H1 (cell line): ENCODE results near the gene SLC25A38. TPM values are rescaled to one million over a fixed set of nuclear protein-coding genes. Genes with fewer than 3 reads are reported as not detected.

Experiments used
- CTCF ChIA-PET: fragments of 300-600 bp; sonication (Branson Sonifier 250); formaldehyde crosslinking; loops from one replicate; lab custom pipeline; 2021; ENCODE audit not compliant: partially characterized antibody; lab: Charles Lee
- POLR2A ChIA-PET: fragments of 300-600 bp; sonication (Branson Sonifier 250); formaldehyde crosslinking; loops from one replicate; lab custom pipeline; 2021; ENCODE audit warnings: inconsistent platforms; ENCODE audit not compliant: partially characterized antibody; lab: Charles Lee
- DNase-seq, 2 experiments: peaks; one replicate each; pipeline versions ENCODE4 v3.0.0 to v3.0.0-alpha.2; 2010 to 2022; ENCODE audit warnings: low spot score in 2 of 2, low read depth in 1 of 2, mixed read lengths in 1 of 2
- FAIRE-seq: peaks from 2 replicates; lab custom pipeline; 2011; peaks lifted over from hg19 to GRCh38; lab: Jason Lieb, UNC
- H2AFZ ChIP-seq: 2 replicates; pipeline ENCODE4 v1.8.1; 2012; ENCODE audit warnings: low read length, inconsistent platforms
- H2AK5ac ChIP-seq: 2 replicates; pipeline ENCODE4 v1.6.1; 2013; ENCODE audit warnings: low read depth, low read length
- H2BK120ac ChIP-seq: replicated peaks from 2 replicates; pipeline ENCODE3; 2013; ENCODE audit warnings: low read depth, low read length, inconsistent platforms
- H2BK12ac ChIP-seq: 2 replicates; pipeline ENCODE4 v1.6.1; 2013; ENCODE audit warnings: low read depth, low read length
- H2BK15ac ChIP-seq: 2 replicates; pipeline ENCODE4 v1.6.1; 2013; ENCODE audit warnings: low read length
- H2BK20ac ChIP-seq: 2 replicates; pipeline ENCODE4 v1.6.1; 2013; ENCODE audit warnings: low read length
- H2BK5ac ChIP-seq: 2 replicates; pipeline ENCODE4 v1.6.1; 2013; ENCODE audit warnings: low read depth, low read length
- H3K14ac ChIP-seq: 2 replicates; pipeline ENCODE4 v1.6.1; 2013; ENCODE audit warnings: inconsistent platforms; ENCODE audit not compliant: insufficient read length
- H3K18ac ChIP-seq: 2 replicates; pipeline ENCODE4 v1.6.1; 2013; ENCODE audit warnings: low read length; ENCODE audit errors: extremely low read depth
- H3K23ac ChIP-seq: 2 replicates; pipeline ENCODE4 v1.6.1; 2013; ENCODE audit warnings: inconsistent platforms; ENCODE audit not compliant: insufficient read length
- H3K23me2 ChIP-seq: 2 replicates; pipeline ENCODE4 v1.6.1; 2013; ENCODE audit warnings: low read depth, low read length
- H3K27ac ChIP-seq: 2 replicates; pipeline ENCODE4 v1.6.1; 2011; ENCODE audit warnings: low read depth, low read length, inconsistent platforms
- H3K27me3 ChIP-seq, 4 experiments: replicated peaks in 1 of 4; 1 replicate in 1 of 4; 2 replicates in 3 of 4; pipeline versions ENCODE4 v1.6.1 to v1.8.1; 2011 to 2013; ENCODE audit warnings: low read length in 3 of 4, mild to moderate bottlenecking in 3 of 4, inconsistent platforms in 2 of 4, mixed read lengths in 2 of 4, moderate library complexity in 1 of 4; ENCODE audit not compliant: control insufficient read depth in 3 of 4, insufficient read depth in 3 of 4; ENCODE audit errors: extremely low read depth in 1 of 4
- H3K36me3 ChIP-seq, 4 experiments: 2 replicates each; pipeline versions ENCODE4 v1.6.1 to v1.8.1; 2011 to 2013; ENCODE audit warnings: mild to moderate bottlenecking in 4 of 4, low read length in 3 of 4, moderate library complexity in 2 of 4, control low read depth in 1 of 4, inconsistent platforms in 1 of 4; ENCODE audit not compliant: insufficient read depth in 4 of 4, control insufficient read depth in 2 of 4
- H3K4ac ChIP-seq: replicated peaks from 2 replicates; pipeline ENCODE3; 2013; ENCODE audit warnings: low read length, low read depth, mixed read lengths, inconsistent platforms; ENCODE audit not compliant: insufficient read length
- H3K4me1 ChIP-seq, 4 experiments: replicated peaks in 1 of 4; 1 replicate in 1 of 4; 2 replicates in 3 of 4; pipeline versions ENCODE4 v1.6.1 to v1.8.1; 2011 to 2013; ENCODE audit warnings: low read length in 3 of 4, inconsistent platforms in 2 of 4, mixed read lengths in 1 of 4; ENCODE audit not compliant: insufficient read depth in 4 of 4, control insufficient read depth in 3 of 4
- H3K4me2 ChIP-seq, 2 experiments: 2 replicates each; pipeline versions ENCODE4 v1.6.1 to v1.8.1; 2011 to 2013; ENCODE audit warnings: low read depth in 2 of 2, low read length in 2 of 2, control low read depth in 1 of 2, inconsistent platforms in 1 of 2, mild to moderate bottlenecking in 1 of 2; ENCODE audit not compliant: insufficient read depth in 1 of 2
- H3K4me3 ChIP-seq, 4 experiments: fragments of 200-600, 300-600 bp in 1 of 4; sonication (generic), shearing (Covaris generic), sonication (Bioruptor Twin) in 1 of 4; 2 replicates each; pipeline versions ENCODE4 v1.5.1 to v1.8.1; 2011 to 2016; ENCODE audit warnings: low read length in 4 of 4, low read depth in 3 of 4, control low read depth in 2 of 4, inconsistent platforms in 2 of 4, mild to moderate bottlenecking in 2 of 4, mixed read lengths in 1 of 4, moderate library complexity in 1 of 4; ENCODE audit not compliant: insufficient read depth in 2 of 4; ENCODE audit errors: extremely low read depth in 1 of 4
- H3K56ac ChIP-seq: replicated peaks from 2 replicates; pipeline ENCODE3; 2013; ENCODE audit warnings: low read depth, mild to moderate bottlenecking, mixed read lengths, low read length, inconsistent platforms; ENCODE audit not compliant: insufficient read length
- H3K79me1 ChIP-seq: 2 replicates; pipeline ENCODE4 v1.6.1; 2013; ENCODE audit warnings: low read depth, low read length, control low read depth
- H3K79me2 ChIP-seq, 2 experiments: 2 replicates each; pipeline versions ENCODE4 v1.6.1 to v1.8.1; 2012 to 2013; ENCODE audit warnings: low read length in 2 of 2, mild to moderate bottlenecking in 2 of 2, inconsistent platforms in 1 of 2; ENCODE audit not compliant: insufficient read depth in 2 of 2, control insufficient read depth in 1 of 2
- H3K9ac ChIP-seq, 4 experiments: replicated peaks in 1 of 4; 1 replicate in 1 of 4; 2 replicates in 3 of 4; pipeline versions ENCODE4 v1.6.1 to v1.8.1; 2011 to 2013; ENCODE audit warnings: low read depth in 3 of 4, low read length in 3 of 4, control low read depth in 2 of 4, mild to moderate bottlenecking in 2 of 4, moderate library complexity in 2 of 4, inconsistent platforms in 1 of 4; ENCODE audit errors: extremely low read depth in 1 of 4
- H3K9me3 ChIP-seq, 2 experiments: 2 replicates each; pipeline versions ENCODE4 v1.6.1 to v1.8.1; 2012 to 2013; ENCODE audit warnings: mild to moderate bottlenecking in 2 of 2, moderate library complexity in 2 of 2, control low read depth in 1 of 2, inconsistent platforms in 1 of 2, low read depth in 1 of 2, low read length in 1 of 2, mixed read lengths in 1 of 2; ENCODE audit not compliant: insufficient read depth in 2 of 2
- H4K20me1 ChIP-seq, 2 experiments: replicated peaks in 1 of 2; 2 replicates each; pipeline versions ENCODE3 to v1.8.1; 2011 to 2013; ENCODE audit warnings: inconsistent platforms in 2 of 2, low read length in 2 of 2, mild to moderate bottlenecking in 1 of 2; ENCODE audit not compliant: insufficient read depth in 2 of 2, control insufficient read depth in 1 of 2
- H4K5ac ChIP-seq: 2 replicates; pipeline ENCODE4 v1.6.1; 2013; ENCODE audit warnings: low read length, low read depth, mixed read lengths, inconsistent platforms; ENCODE audit not compliant: insufficient read length
- H4K8ac ChIP-seq: 2 replicates; pipeline ENCODE4 v1.8.0; 2013; ENCODE audit warnings: mild to moderate bottlenecking, moderate library complexity, low read length, inconsistent platforms; ENCODE audit not compliant: insufficient read depth; ENCODE audit errors: extremely low read depth
- H4K91ac ChIP-seq: replicated peaks from 2 replicates; pipeline ENCODE3; 2013; ENCODE audit warnings: low read length, mixed read lengths, inconsistent platforms; ENCODE audit not compliant: insufficient read length
- ASH2L ChIP-seq: fragments of 200-600, 300-600 bp; sonication (generic); IDR thresholded peaks from one replicate; pipeline ENCODE4 v1.7.1; 2017; ENCODE audit warnings: low read length
- BCL11A ChIP-seq, 2 experiments: IDR thresholded peaks; one replicate each; pipeline ENCODE4 v1.6.1; 2011; ENCODE audit warnings: low read depth in 2 of 2, low read length in 2 of 2, mild to moderate bottlenecking in 2 of 2
- EGR1 ChIP-seq: IDR thresholded peaks from 2 replicates; pipeline ENCODE4 v1.6.1; 2011; ENCODE audit warnings: low read depth, low read length, borderline replicate concordance
- EZH2 ChIP-seq: fragments of 200-600 bp; sonication (generic); IDR thresholded peaks from 2 replicates; pipeline ENCODE4 v1.7.1; 2012; ENCODE audit warnings: low read depth, mild to moderate bottlenecking, moderate library complexity, low read length, inconsistent platforms; ENCODE audit not compliant: severe bottlenecking
- GTF2F1 ChIP-seq: IDR thresholded peaks from 2 replicates; pipeline ENCODE4 v1.6.1; 2012; ENCODE audit warnings: low read depth, low read length, improper control_type of control experiment, borderline replicate concordance
- JUND ChIP-seq: IDR thresholded peaks from 2 replicates; pipeline ENCODE4 v1.6.1; 2011; ENCODE audit warnings: mild to moderate bottlenecking, improper control_type of control experiment, low read length
- KDM1A ChIP-seq: fragments of 200-600, 300-600 bp; sonication (generic); IDR thresholded peaks from 2 replicates; pipeline ENCODE4 v1.7.1; 2016; ENCODE audit warnings: mild to moderate bottlenecking, low read length, borderline replicate concordance
- KDM4A ChIP-seq: IDR thresholded peaks from one replicate; pipeline ENCODE4 v1.7.1; 2012; ENCODE audit warnings: low read depth, mild to moderate bottlenecking, moderate library complexity, low read length, inconsistent platforms; ENCODE audit not compliant: severe bottlenecking
- POLR2A ChIP-seq, 2 experiments: IDR thresholded peaks; 1 replicate in 1 of 2; 2 replicates in 1 of 2; pipeline ENCODE4 v1.6.1; 2011; ENCODE audit warnings: low read depth in 2 of 2, low read length in 2 of 2, mild to moderate bottlenecking in 2 of 2; ENCODE audit errors: control extremely low read depth in 1 of 2
- POU5F1 ChIP-seq: IDR thresholded peaks from 2 replicates; pipeline ENCODE4 v1.6.1; 2011; ENCODE audit warnings: low read depth, mild to moderate bottlenecking, low read length, moderate library complexity
- SP1 ChIP-seq: IDR thresholded peaks from 2 replicates; pipeline ENCODE4 v1.6.1; 2011; ENCODE audit warnings: low read depth, low read length
- SP2 ChIP-seq: IDR thresholded peaks from 2 replicates; pipeline ENCODE4 v1.6.1; 2012; ENCODE audit warnings: mild to moderate bottlenecking, low read length, inconsistent platforms
- SP4 ChIP-seq: IDR thresholded peaks from 2 replicates; pipeline ENCODE4 v1.6.1; 2012; ENCODE audit warnings: low read length, inconsistent platforms
- SRF ChIP-seq: IDR thresholded peaks from 2 replicates; pipeline ENCODE4 v1.6.1; 2011; ENCODE audit warnings: mild to moderate bottlenecking, low read depth, low read length, moderate library complexity
- TAF1 ChIP-seq: IDR thresholded peaks from 2 replicates; pipeline ENCODE4 v1.6.1; 2011; ENCODE audit warnings: mild to moderate bottlenecking, low read depth, low read length
- TBP ChIP-seq: IDR thresholded peaks from 2 replicates; pipeline ENCODE4 v1.6.1; 2011; ENCODE audit warnings: low read depth, low read length, improper control_type of control experiment
- TEAD4 ChIP-seq: IDR thresholded peaks from 2 replicates; pipeline ENCODE4 v1.6.1; 2012; ENCODE audit warnings: low read depth, low read length, inconsistent platforms, mixed read lengths
- WGBS, 2 experiments: shearing (Covaris generic) in 1 of 2; methylation state at CpG; one replicate each; pipeline versions ENCODE4 v1.1.6 to v1.1.7; 2013 to 2015; ENCODE audit warnings: low lambda C conversion rate in 2 of 2, mixed read lengths in 2 of 2, inconsistent platforms in 1 of 2, low coverage in 1 of 2, missing lambda C conversion rate in 1 of 2; ENCODE audit not compliant: insufficient replicate concordance in 2 of 2, insufficient coverage in 1 of 2, insufficient read length in 1 of 2; ENCODE audit errors: extremely low coverage in 1 of 2, missing lambda C conversion rate in 1 of 2; 5-methylcytosine and 5-hydroxymethylcytosine counted together
- polyA plus RNA-seq, 7 experiments: library from polyadenylated mRNA; depleted of rRNA in 3 of 7; stranded (reverse) in 5 of 7; unstranded in 2 of 7; fragments of >200 nt in 5 of 7; fragments of 200-250 nt in 2 of 7; gene quantifications; 1 replicate in 5 of 7; 2 replicates in 1 of 7; 4 replicates in 1 of 7; pipeline versions ENCODE4 v1.2.1 to v1.2.3, GENCODE V29; 2011 to 2013; ENCODE audit warnings: missing spikeins in 2 of 7, mixed read lengths in 2 of 7
- total RNA-seq: library from RNA; stranded (reverse); fragmentation: NEBNext Ultra II Directional; extraction: Animal tissue kit (Norgen Biotek cat#: 25700); gene quantifications from 2 replicates; pipeline ENCODE4 v1.2.1, GENCODE V29; 2021

SLC25A38 gene
- total and polyA plus RNA-seq, 2 of the 8 experiments (the other 6 are each of a cell fraction or from before 2014, with no cell fraction given), result 41.2 to 45.8 TPM

DNA sequence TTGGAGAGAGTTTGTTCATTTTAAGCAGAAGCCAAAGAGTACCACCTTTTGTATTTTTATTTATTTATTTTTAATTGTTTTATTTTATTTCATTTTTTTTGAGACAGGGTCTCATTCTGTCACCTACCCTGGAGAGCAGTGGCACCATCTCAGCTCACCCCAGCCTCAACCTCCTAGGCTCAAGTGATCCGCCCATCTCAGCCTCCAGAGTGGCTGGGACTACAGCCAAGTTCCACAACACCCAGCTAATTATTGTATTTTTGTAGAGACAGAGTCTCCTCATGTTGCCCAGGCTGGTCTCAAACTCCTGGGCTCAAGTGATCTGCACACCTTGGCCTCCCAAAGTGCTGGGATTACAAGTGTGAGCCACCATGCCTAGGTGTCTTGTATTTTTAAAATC, 44.1 kb upstream of the SLC25A38 start:
- Histone ChIP-seq H3K9ac (no peak overlapping the region), H3K27me3 (no peaks in the 10 kb centered on the region), H3K27ac (no peak overlapping the region), H3K4me1 (no peaks in the 10 kb centered on the region), H3K4me2 (no peak overlapping the region), H2AFZ (no peak overlapping the region), H3K4ac (no peak overlapping the region), H4K91ac (no peak overlapping the region), H2AK5ac (no peak overlapping the region), H2BK5ac (no peak overlapping the region), H4K8ac (no peak overlapping the region), H3K9me3 (no peaks in the 10 kb centered on the region), H3K18ac (no peak overlapping the region), H3K23ac (no peak overlapping the region), H2BK12ac (no peak overlapping the region), H2BK20ac (no peak overlapping the region), H4K5ac (no peak overlapping the region), H3K23me2 (no peaks in the 10 kb centered on the region), H3K56ac (no peak overlapping the region), H2BK15ac (no peak overlapping the region), H3K4me3 (no peak overlapping the region), H3K79me1 (no peaks in the 10 kb centered on the region), H4K20me1 (no peaks in the 10 kb centered on the region), H3K79me2 (no peaks in the 10 kb centered on the region; a peak in 1 of 4 replicates), H3K36me3 (no peaks in the 10 kb centered on the region), H3K14ac (no peak overlapping the region), H2BK120ac (no peak overlapping the region)
- CTCF ChIA-PET, result no interaction called here
- 81% methylated on average over 1 of the region's 1 CpG; no CpG with 5 or more reads in 1 of the 2 experiments for WGBS, 2 experiments
- FAIRE-seq, result no peak
- POLR2A ChIA-PET, result no interaction called here
- no peak for DNase-seq
- TF ChIP-seq SP2 (no peak), SRF (no peak), ASH2L (no peak), KDM4A (no peak), EGR1 (no peak), TAF1 (no peak), POU5F1 (no peak), EZH2 (no peak), TEAD4 (no peak), TBP (no peak), KDM1A (no peak), SP1 (no peak), GTF2F1 (no peak), BCL11A (IDR thresholded peaks at IDR 0.05; ENCODE audit: low read depth in 2 of 2, low read length in 2 of 2) (no peak), SP4 (no peak), POLR2A (IDR thresholded peaks at IDR 0.05; ENCODE audit: control extremely low read depth in 1 of 2, low read depth in 2 of 2, low read length in 2 of 2) (no peak), JUND (no peak)
